Neural cell (in vitro differentiated cells): ENCODE measurements around the gene RNLS. TPM values are rescaled to one million over a fixed set of nuclear protein-coding genes. Genes with fewer than 3 reads are reported as not detected.

Experiments used
- H2AFZ ChIP-seq: fragments of 200-600, 300-800 bp; sonication (generic), shearing (Covaris generic); 2 replicates; pipeline ENCODE4 v1.6.0; 2014; ENCODE audit warnings: low read depth, mild to moderate bottlenecking, antibody characterized with exemption, low read length, moderate library complexity
- H3F3A ChIP-seq: fragments of 200-600 bp; shearing (Covaris generic); 2 replicates; pipeline ENCODE4 v1.6.1; 2016; ENCODE audit warnings: mild to moderate bottlenecking, moderate library complexity, mixed read lengths, antibody characterized with exemption, low read length; ENCODE audit not compliant: insufficient read depth, poor library complexity, severe bottlenecking
- H3K27ac ChIP-seq: fragments of 200-600, 300-800 bp; sonication (generic), shearing (Covaris generic); 2 replicates; pipeline ENCODE4 v1.5.1; 2014; ENCODE audit warnings: mild to moderate bottlenecking, low read length, moderate library complexity
- H3K27me3 ChIP-seq: fragments of 300-800, 200-600 bp; sonication (generic), shearing (Covaris generic); 2 replicates; pipeline ENCODE4 v1.6.0; 2014; ENCODE audit warnings: mild to moderate bottlenecking, low read depth, low read length, moderate library complexity; ENCODE audit not compliant: insufficient read depth
- H3K36me3 ChIP-seq: fragments of 300-800, 200-600 bp; sonication (generic), shearing (Covaris generic); 2 replicates; pipeline ENCODE4 v1.5.1; 2014; ENCODE audit warnings: mild to moderate bottlenecking, antibody characterized with exemption, low read length, moderate library complexity; ENCODE audit not compliant: insufficient read depth
- H3K4me2 ChIP-seq: fragments of 300-800, 200-600 bp; sonication (generic), shearing (Covaris generic); 2 replicates; pipeline ENCODE4 v1.6.0; 2014; ENCODE audit warnings: mild to moderate bottlenecking, low read length
- H3K4me3 ChIP-seq: fragments of 300-800, 200-600 bp; sonication (generic), shearing (Covaris generic); 2 replicates; pipeline ENCODE4 v1.5.1; 2014; ENCODE audit warnings: mild to moderate bottlenecking, low read length, moderate library complexity
- H3K79me2 ChIP-seq: fragments of 200-600 bp; shearing (Covaris generic); replicated peaks from 2 replicates; pipeline ENCODE4 v1.6.0; 2014; ENCODE audit warnings: mild to moderate bottlenecking, low read length, moderate library complexity; ENCODE audit not compliant: insufficient read depth
- H3K9ac ChIP-seq: fragments of 300-800, 200-600 bp; sonication (generic), shearing (Covaris generic); 2 replicates; pipeline ENCODE4 v1.6.1; 2016; ENCODE audit warnings: mild to moderate bottlenecking, low read length, mixed read lengths
- H3K9me2 ChIP-seq: fragments of 200-600 bp; shearing (Covaris generic); 2 replicates; pipeline ENCODE4 v1.6.1; 2016; ENCODE audit warnings: mild to moderate bottlenecking, low read length, mixed read lengths; ENCODE audit not compliant: insufficient read depth
- H3K9me3 ChIP-seq: fragments of 200-600, 300-800 bp; sonication (generic), shearing (Covaris generic); 2 replicates; pipeline ENCODE4 v1.6.1; 2016; ENCODE audit warnings: mild to moderate bottlenecking, mixed run types, low read length, moderate library complexity, mixed read lengths
- H4K20me1 ChIP-seq: fragments of 200-600 bp; shearing (Covaris generic); 2 replicates; pipeline ENCODE4 v1.6.1; 2016; ENCODE audit warnings: mild to moderate bottlenecking, mixed run types; ENCODE audit not compliant: insufficient read depth
- CTCF ChIP-seq: fragments of 450-650 bp; IDR thresholded peaks from 2 replicates; pipeline ENCODE4 v1.5.1; 2014; ENCODE audit warnings: antibody characterized with exemption, mild to moderate bottlenecking, moderate library complexity; ENCODE audit not compliant: poor library complexity, severe bottlenecking
- EP300 ChIP-seq: fragments of 450-650 bp; conservative IDR thresholded peaks from 2 replicates; pipeline ENCODE4 v1.6.1; 2014; ENCODE audit warnings: antibody characterized with exemption, mild to moderate bottlenecking, moderate library complexity; ENCODE audit not compliant: poor library complexity, severe bottlenecking
- EZH2 ChIP-seq: fragments of 200-600, 300-800 bp; shearing (Covaris generic), sonication (generic); IDR thresholded peaks from 2 replicates; pipeline ENCODE4 v1.6.1; 2014; ENCODE audit warnings: antibody characterized with exemption, low read length, borderline replicate concordance, mild to moderate bottlenecking; ENCODE audit not compliant: insufficient read depth, poor library complexity, severe bottlenecking
- MXI1 ChIP-seq: fragments of 450-650 bp; conservative IDR thresholded peaks from 2 replicates; pipeline ENCODE4 v1.6.1; 2014; ENCODE audit warnings: antibody characterized with exemption, mild to moderate bottlenecking; ENCODE audit not compliant: poor library complexity, severe bottlenecking
- POLR2AphosphoS5 ChIP-seq: IDR thresholded peaks from 2 replicates; pipeline ENCODE4 v1.6.1; 2012
- RAD21 ChIP-seq: fragments of 450-650 bp; conservative IDR thresholded peaks from 2 replicates; pipeline ENCODE4 v1.6.1; 2014; ENCODE audit warnings: antibody characterized with exemption, mild to moderate bottlenecking, moderate library complexity
- REST ChIP-seq: IDR thresholded peaks from 2 replicates; pipeline ENCODE4 v1.6.1; 2012; ENCODE audit warnings: borderline replicate concordance
- SMC3 ChIP-seq: fragments of 450-650 bp; conservative IDR thresholded peaks from 2 replicates; pipeline ENCODE4 v1.6.1; 2014; ENCODE audit warnings: antibody characterized with exemption, mild to moderate bottlenecking, moderate library complexity; ENCODE audit not compliant: poor library complexity
- TAF1 ChIP-seq: IDR thresholded peaks from 2 replicates; pipeline ENCODE4 v1.6.1; 2012; ENCODE audit warnings: low read depth
- polyA plus RNA-seq: library from polyadenylated mRNA; depleted of rRNA; stranded (reverse); fragments of >200 nt; gene quantifications from 2 replicates; pipeline ENCODE4 v1.2.3, GENCODE V29; 2014

Gene RNLS
- polyA plus RNA-seq, 1 donor from 2014 or later, result 0.20 TPM

GRCh38 chr10:88346144-88346977, 236.8 kb downstream of the RNLS start:
- H3K4me2 ChIP-seq, result no peak overlapping the region
- no peaks in the 10 kb centered on the region for H3K9me2 ChIP-seq
- no peaks in the 10 kb centered on the region for H3K36me3 ChIP-seq
- H3K79me2 ChIP-seq, result no peaks in the 10 kb centered on the region
- no peak overlapping the region for H2AFZ ChIP-seq
- no peaks in the 10 kb centered on the region for H3F3A ChIP-seq
- H3K27me3 ChIP-seq, result no peaks in the 10 kb centered on the region
- TF ChIP-seq EP300 (no peak), EZH2 (no peak), TAF1 (no peak), REST (no peak), POLR2AphosphoS5 (no peak), RAD21 (no peak), MXI1 (no peak), SMC3 (no peak), CTCF (no peak)
- no peaks in the 10 kb centered on the region for H4K20me1 ChIP-seq
- no peak overlapping the region for H3K4me3 ChIP-seq
- H3K9me3 ChIP-seq, result no peaks in the 10 kb centered on the region
- H3K9ac ChIP-seq, result no peak overlapping the region
- no peak overlapping the region for H3K27ac ChIP-seq

- H3K9me3 ChIP-seq, result no peaks in the 10 kb centered on the region
- H3K9ac ChIP-seq, result no peak overlapping the region
- TF ChIP-seq EZH2, result no peak
- TF ChIP-seq CTCF, result no peak
- no peak for TF ChIP-seq SMC3
- no peak for TF ChIP-seq RAD21
- TF ChIP-seq TAF1, result no peak
- TF ChIP-seq REST, result no peak
- no peak for TF ChIP-seq EP300
- no peak for TF ChIP-seq POLR2AphosphoS5
- H3K9me2 ChIP-seq, result no peaks in the 10 kb centered on the region
- no peak overlapping the region for H3K4me2 ChIP-seq
- H3K27ac ChIP-seq, result no peak overlapping the region
- no peaks in the 10 kb centered on the region for H3F3A ChIP-seq
- H3K27me3 ChIP-seq, result no peaks in the 10 kb centered on the region
- no peaks in the 10 kb centered on the region for H3K36me3 ChIP-seq
- no peaks in the 10 kb centered on the region for H3K79me2 ChIP-seq
- H4K20me1 ChIP-seq, result no peaks in the 10 kb centered on the region
- H3K4me3 ChIP-seq, result no peak overlapping the region
- no peak overlapping the region for H2AFZ ChIP-seq
Measured at GRCh38 chr10:88343761-88344484, 239.2 kb downstream of the RNLS start.
